ENCODE results near the gene RAPGEF1. TPM values are rescaled to one million over a fixed set of nuclear protein-coding genes. Genes with fewer than 3 reads are reported as not detected.

RAPGEF1 gene
- total and polyA plus RNA-seq, 7 donors = 72.3 to 319 (median 268) TPM

DNA sequence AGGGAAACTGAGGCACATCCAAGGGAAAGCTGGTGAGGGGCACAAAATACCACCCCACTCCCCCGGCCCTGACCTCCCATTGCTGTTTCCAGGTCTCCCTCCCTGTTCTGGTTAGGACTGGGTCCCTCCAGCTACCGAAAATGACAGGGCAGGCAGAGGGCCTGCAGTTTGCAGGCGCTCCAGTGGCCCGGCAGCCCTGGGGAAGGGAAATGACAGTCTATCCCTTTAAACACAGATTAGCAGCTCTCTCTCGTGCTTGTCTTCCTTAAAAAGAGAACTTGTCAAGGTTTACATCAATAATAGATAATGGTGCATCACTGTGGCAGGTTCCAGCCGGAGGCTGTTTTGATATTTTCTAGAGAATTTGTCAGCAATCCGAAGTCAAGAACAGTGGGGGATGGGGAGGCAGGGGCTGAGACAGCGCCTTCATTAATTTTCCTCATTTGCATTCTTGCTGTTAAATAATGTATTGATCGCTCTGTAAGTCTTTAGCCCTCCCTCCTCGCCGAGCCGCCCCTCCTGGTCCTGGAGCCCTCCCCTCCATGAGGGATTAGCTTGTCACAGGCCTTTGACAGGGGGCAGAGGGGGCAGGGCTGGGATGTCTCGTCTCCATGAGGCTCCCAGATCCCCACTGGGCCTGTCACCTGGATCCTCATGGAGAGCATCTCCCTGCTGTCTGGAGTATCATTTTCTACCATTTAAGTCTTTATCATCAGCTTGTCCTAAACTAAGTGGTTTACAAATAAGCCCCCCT, 45.0 kb upstream of the RAPGEF1 start:
- TF ChIP-seq, protein P1, sequence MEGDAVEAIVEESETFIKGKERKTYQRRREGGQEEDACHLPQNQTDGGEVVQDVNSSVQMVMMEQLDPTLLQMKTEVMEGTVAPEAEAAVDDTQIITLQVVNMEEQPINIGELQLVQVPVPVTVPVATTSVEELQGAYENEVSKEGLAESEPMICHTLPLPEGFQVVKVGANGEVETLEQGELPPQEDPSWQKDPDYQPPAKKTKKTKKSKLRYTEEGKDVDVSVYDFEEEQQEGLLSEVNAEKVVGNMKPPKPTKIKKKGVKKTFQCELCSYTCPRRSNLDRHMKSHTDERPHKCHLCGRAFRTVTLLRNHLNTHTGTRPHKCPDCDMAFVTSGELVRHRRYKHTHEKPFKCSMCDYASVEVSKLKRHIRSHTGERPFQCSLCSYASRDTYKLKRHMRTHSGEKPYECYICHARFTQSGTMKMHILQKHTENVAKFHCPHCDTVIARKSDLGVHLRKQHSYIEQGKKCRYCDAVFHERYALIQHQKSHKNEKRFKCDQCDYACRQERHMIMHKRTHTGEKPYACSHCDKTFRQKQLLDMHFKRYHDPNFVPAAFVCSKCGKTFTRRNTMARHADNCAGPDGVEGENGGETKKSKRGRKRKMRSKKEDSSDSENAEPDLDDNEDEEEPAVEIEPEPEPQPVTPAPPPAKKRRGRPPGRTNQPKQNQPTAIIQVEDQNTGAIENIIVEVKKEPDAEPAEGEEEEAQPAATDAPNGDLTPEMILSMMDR (IDR thresholded peaks at IDR 0.05) = no peak
- Histone ChIP-seq H3K4me3 (no peak overlapping the region), H3K27ac (no peak overlapping the region), H3K9me3 (no peaks in the 10 kb centered on the region), H3K36me3 (ENCODE audit: insufficient read depth in 1 of 2, low read depth in 1 of 2) (no peaks in the 10 kb centered on the region), H3K4me1 (no peaks in the 10 kb centered on the region), H3K27me3 (ENCODE audit: insufficient read depth in 3 of 3, low read length in 2 of 3) (peaks cover 0 to 44% (median 7%) of the 10 kb centered on the region in 3 donors)
- intact Hi-C loops (cut with DNase I) = no loop called here
- ATAC-seq (no peak), DNase-seq (no peak)
- WGBS, 3 donors = 61 to 69% (median 66%) methylated on average over 13 of the region's 13 CpGs

DNA sequence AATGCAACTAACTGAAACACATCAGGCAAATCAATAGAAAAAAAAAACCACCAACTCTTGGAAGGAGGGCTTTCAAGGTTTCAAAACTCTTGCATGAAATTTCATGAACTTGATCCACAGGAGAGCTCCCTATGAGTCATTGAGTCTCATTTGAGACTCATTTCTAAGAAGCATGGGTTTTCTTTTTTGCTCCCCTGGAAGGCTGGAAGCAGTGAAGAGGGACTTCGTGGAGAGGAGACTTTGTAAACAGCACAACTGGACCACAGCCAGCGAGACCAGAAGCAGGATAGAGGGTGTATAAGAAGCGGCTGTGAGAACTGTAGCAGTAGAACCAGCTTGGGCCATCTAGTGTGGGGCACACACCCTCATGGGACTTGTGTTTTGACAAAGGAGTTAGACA, 41.2 kb upstream of the RAPGEF1 start:
- H3K4me3 ChIP-seq = no peak overlapping the region
- H3K27me3 ChIP-seq (ENCODE audit: insufficient read depth in 3 of 3, low read length in 2 of 3) = peaks cover 0 to 32% (median 3%) of the 10 kb centered on the region in 3 donors
- H3K4me1 ChIP-seq = no peaks in the 10 kb centered on the region
- ATAC-seq (no peak), DNase-seq (no peak)
- H3K9me3 ChIP-seq = no peaks in the 10 kb centered on the region
- H3K27ac ChIP-seq = no peak overlapping the region
- TF ChIP-seq, protein P1 (IDR thresholded peaks at IDR 0.05) = no peak
- intact Hi-C loops (cut with DNase I) = no loop called here
- WGBS, 3 donors = 49 to 60% (median 55%) methylated on average over 3 of the region's 3 CpGs
- H3K36me3 ChIP-seq (ENCODE audit: insufficient read depth in 1 of 2, low read depth in 1 of 2) = no peaks in the 10 kb centered on the region

DNA sequence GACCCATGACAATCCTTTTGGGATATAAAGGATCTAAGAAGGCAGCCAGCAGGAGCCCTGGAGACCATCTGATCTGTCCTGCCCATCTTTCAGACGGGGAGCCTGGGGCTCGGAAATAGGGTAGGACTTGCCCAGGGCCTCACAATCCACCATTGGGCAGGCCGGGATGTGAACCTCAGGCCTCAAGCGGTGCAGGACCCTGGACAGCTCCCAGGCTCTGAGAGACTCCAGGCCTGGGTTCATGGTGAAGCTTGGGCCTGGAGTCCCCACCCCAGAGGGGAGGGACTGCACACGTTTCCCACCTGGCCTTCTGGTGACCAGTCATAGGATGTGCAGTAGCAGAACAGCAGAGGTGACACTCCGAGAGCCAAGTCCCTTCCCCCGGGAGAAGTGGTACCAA, 36.6 kb upstream of the RAPGEF1 start:
- Histone ChIP-seq H3K27ac (no peak overlapping the region), H3K27me3 (ENCODE audit: insufficient read depth in 3 of 3, low read length in 2 of 3) (peaks cover 0 to 21% (median 2%) of the 10 kb centered on the region in 3 donors), H3K36me3 (ENCODE audit: insufficient read depth in 1 of 2, low read depth in 1 of 2) (no peaks in the 10 kb centered on the region), H3K4me1 (no peaks in the 10 kb centered on the region), H3K9me3 (no peaks in the 10 kb centered on the region), H3K4me3 (no peak overlapping the region)
- TF ChIP-seq, protein P1 (IDR thresholded peaks at IDR 0.05) = no peak
- DNase-seq (no peak), ATAC-seq (no peak)
- WGBS, 3 donors = 12 to 18% (median 14%) methylated on average over 7 of the region's 7 CpGs
- intact Hi-C loops (cut with DNase I) = no loop called here

DNA sequence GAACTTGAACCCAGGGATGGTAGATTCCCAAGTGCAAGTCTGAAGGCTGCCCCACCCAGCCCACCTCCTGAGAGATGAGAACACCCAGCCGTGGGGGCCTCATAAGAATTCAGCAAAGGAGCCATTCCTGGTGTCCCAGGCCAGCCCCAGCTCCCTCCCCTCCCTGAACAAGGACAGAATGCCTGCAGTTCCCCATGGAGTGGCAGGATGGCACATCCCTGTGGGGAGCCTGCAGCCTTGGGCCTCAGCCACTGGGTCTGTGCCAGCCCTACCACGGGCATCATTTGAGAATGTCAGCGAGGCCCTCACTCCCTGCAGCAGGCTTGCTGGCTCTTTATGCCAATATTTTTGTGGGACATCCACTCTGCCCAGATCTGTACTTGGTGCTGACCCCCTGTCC, 36.2 kb upstream of the RAPGEF1 start:
- Histone ChIP-seq H3K4me3 (no peak overlapping the region), H3K4me1 (no peaks in the 10 kb centered on the region), H3K27ac (no peak overlapping the region), H3K9me3 (no peaks in the 10 kb centered on the region), H3K36me3 (ENCODE audit: insufficient read depth in 1 of 2, low read depth in 1 of 2) (no peaks in the 10 kb centered on the region), H3K27me3 (ENCODE audit: insufficient read depth in 3 of 3, low read length in 2 of 3) (peaks cover 0 to 18% (median 2%) of the 10 kb centered on the region in 3 donors)
- ATAC-seq (no peak), DNase-seq (no peak)
- TF ChIP-seq, protein P1 (IDR thresholded peaks at IDR 0.05) = no peak
- intact Hi-C loops (cut with DNase I) = no loop called here
- 26 to 37% (median 32%) methylated on average over 3 of the region's 3 CpGs for WGBS, 3 donors

DNA sequence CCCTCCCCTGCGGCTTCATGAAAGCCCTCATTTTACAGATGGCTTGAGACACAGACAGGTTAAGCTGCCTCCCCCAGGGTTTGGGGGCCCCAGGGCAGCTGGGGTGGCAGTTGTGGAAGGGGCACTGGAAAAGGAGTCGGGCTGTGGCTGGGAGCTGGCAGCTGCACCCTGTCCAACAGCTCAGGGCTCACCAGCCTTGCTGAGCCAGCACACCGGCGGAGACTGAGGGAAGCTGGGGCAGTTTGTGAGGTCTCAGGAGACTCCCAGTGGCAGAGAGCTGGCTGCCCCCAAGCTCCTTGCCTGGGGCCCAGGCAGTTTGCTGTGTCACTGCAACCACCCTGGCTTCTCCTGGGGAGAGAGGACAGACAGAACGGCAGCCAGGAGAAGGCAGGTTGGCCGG, 34.8 kb upstream of the RAPGEF1 start:
- H3K27ac ChIP-seq = no peak overlapping the region
- intact Hi-C loops (cut with DNase I) = no loop called here
- H3K27me3 ChIP-seq (ENCODE audit: insufficient read depth in 3 of 3, low read length in 2 of 3) = peaks cover 0 to 23% (median 2%) of the 10 kb centered on the region in 3 donors
- H3K9me3 ChIP-seq = no peaks in the 10 kb centered on the region
- DNase-seq (peak in 1 of 2 donors; percentile 36), ATAC-seq (no peak)
- WGBS, 3 donors = 79 to 85% (median 81%) methylated on average over 6 of the region's 6 CpGs
- no peaks in the 10 kb centered on the region for H3K36me3 ChIP-seq (ENCODE audit: insufficient read depth in 1 of 2, low read depth in 1 of 2)
- TF ChIP-seq, protein P1 (IDR thresholded peaks at IDR 0.05) = no peak
- H3K4me3 ChIP-seq = no peak overlapping the region
- H3K4me1 ChIP-seq = no peaks in the 10 kb centered on the region

All from psoas muscle (tissue), 8 donors.